ENCODE data around the gene NCS1.
A peak's percentile ranks its signal among the peaks of the same experiment; 100 is the strongest.

The NCS1 gene

GRCh38 chr9:130241198-130241535 lies 69.0 kb downstream of the NCS1 start:
- no peak for DNase-seq

GRCh38 chr9:130242270-130243014 lies 70.2 kb downstream of the NCS1 start:
- no peak for DNase-seq

GRCh38 chr9:130243015-130243881 lies 71.0 kb downstream of the NCS1 start:
- peak; percentile 95 for DNase-seq

- no peak for DNase-seq
These were observed 71.6 kb downstream of the NCS1 start for GRCh38 chr9:130243882-130244170.

- DNase-seq, result no peak
These were observed 72.5 kb downstream of the NCS1 start for GRCh38 chr9:130244548-130245165.

- peak; percentile 39 for DNase-seq
These were observed 73.3 kb downstream of the NCS1 start for GRCh38 chr9:130245474-130245873.

GRCh38 chr9:130246126-130246525 lies 73.9 kb downstream of the NCS1 start:
- DNase-seq, result peak; percentile 50

GRCh38 chr9:130254747-130255630 lies 82.8 kb downstream of the NCS1 start:
- DNase-seq, result peak; percentile 56

GRCh38 chr9:130255631-130256134 lies 83.5 kb downstream of the NCS1 start:
- DNase-seq, result no peak

GRCh38 chr9:130256644-130257043 lies 84.4 kb downstream of the NCS1 start:
- DNase-seq, result no peak

- peak; percentile 9 for DNase-seq
These were observed 85.9 kb downstream of the NCS1 start for GRCh38 chr9:130258137-130258536.

GRCh38 chr9:130259044-130259443 lies 86.8 kb downstream of the NCS1 start:
- DNase-seq, result no peak

GRCh38 chr9:130260816-130261765 lies 88.9 kb downstream of the NCS1 start:
- DNase-seq, result no peak

GRCh38 chr9:130262061-130262745 lies 90.0 kb downstream of the NCS1 start:
- no peak for DNase-seq

GRCh38 chr9:130262771-130263170 lies 90.6 kb downstream of the NCS1 start:
- DNase-seq, result no peak

GRCh38 chr9:130263601-130264413 lies 91.6 kb downstream of the NCS1 start:
- no peak for DNase-seq

GRCh38 chr9:130264414-130265350 lies 92.5 kb downstream of the NCS1 start:
- DNase-seq, result no peak

GRCh38 chr9:130265431-130266235 lies 93.4 kb downstream of the NCS1 start, which contains the start of gene HMCN2:
TSS of gene HMCN2 (plus strand) at chr9:130265760. CDS start at chr9:130265879, 119 bp downstream.
- no peak for DNase-seq
